GM12872 (cell line): ENCODE measurements around the gene CFAP90.

Experiments
- CTCF ChIP-seq: IDR thresholded peaks from 3 replicates; pipeline ENCODE4 v1.5.1; 2011; ENCODE audit warnings: low read depth, mild to moderate bottlenecking, low read length, moderate library complexity; ENCODE audit not compliant: insufficient read depth

Gene CFAP90

DNA sequence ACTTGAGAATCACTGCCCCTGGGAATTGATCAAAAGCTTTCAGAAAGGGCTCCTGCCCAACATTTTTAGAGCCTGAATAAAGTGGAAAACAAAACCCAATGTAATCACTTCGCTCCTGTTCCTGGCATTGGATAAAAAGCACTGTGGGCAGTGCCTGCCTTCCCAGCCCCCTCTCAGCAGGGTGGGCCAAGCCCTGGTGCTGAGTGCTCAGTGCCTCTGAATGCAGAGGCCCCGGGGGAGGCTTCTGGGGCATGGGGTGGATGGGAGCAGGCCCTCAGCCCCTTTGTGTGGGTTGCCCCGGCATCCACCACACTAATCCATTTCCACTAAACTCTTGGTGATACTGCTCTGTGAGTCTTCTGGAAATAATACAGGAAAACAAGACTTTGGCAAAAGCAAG is 55.6 kb downstream of the CFAP90 start:
- no peak for TF ChIP-seq CTCF

- no peak for TF ChIP-seq CTCF
These were observed 56.1 kb downstream of the CFAP90 start for GRCh38 chr5:7794823-7795222.

DNA sequence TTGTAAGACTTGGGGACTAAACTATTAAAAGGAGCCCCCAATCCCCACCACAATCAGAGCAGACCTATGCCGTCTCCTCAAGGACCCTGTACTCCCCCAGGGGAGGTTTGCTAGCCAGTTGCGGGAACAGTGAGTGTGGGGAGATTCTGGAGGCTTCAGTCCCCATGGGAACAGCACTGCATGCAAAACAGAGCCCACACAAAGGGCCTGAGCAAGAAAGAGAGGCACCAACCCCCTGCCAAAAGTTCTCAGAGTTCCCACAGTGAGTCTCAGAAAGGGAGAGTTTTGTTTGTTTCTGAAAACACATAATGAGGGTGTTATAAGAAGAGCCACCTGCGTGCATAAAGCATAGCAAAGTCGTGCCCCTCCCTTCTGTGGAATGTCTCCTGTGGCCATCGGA is 56.6 kb downstream of the CFAP90 start:
- TF ChIP-seq CTCF, result no peak

DNA sequence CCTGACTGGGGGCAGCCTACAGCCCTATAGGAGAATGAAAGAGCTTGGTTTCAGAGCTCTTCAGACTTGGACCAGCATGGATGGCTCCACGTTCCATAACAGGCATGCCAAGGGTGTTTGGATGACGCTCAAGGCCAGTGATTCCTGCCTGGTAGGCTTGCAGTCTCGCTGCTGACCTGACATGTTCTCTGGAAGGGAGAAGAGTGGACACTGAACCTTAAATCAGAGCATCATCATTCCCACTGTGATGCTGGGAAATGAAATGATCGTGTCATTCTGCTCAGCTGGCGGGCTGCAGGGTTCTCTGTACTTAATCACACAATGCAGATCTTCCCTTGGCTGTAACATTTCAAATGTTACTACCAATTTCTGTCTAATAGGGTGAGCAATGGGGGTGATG is 57.0 kb downstream of the CFAP90 start:
- TF ChIP-seq CTCF, result no peak

- TF ChIP-seq CTCF, result no peak
These were observed 61.4 kb downstream of the CFAP90 start for GRCh38 chr5:7789567-7789966.

DNA sequence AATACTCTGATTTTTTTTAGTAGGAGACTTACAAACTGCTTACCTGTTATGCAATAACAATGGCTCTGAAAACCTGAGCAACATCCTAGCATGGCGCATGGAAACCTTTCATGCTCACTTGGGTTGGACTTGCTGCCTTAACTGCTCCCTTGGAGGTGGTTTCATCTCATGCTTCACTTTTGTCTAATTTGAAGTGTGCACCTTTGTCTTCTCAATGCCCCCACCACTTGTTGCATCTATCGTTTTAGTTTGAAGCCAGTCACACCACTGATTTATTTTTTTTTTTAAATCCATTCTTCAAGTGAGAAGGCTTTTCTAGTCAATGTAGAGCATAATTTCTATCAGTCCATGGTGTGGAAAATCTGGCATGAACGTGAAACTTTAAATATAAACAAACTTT is 63.2 kb downstream of the CFAP90 start:
- no peak for TF ChIP-seq CTCF

GRCh38 chr5:7784683-7785380 is 66.1 kb downstream of the CFAP90 start:
- TF ChIP-seq CTCF, result no peak
